ENCODE measurements around the gene ARHGAP15.

GRCh38 chr2:143371616-143372015, 242.4 kb downstream of the ARHGAP15 start:
- TF ChIP-seq CTCF (IDR thresholded peaks at IDR 0.05; ENCODE audit: insufficient read depth, low read depth, low read length): no peak
- TF ChIP-seq EZH2 (IDR thresholded peaks at IDR 0.05; ENCODE audit: insufficient read depth, low read length): no peak
